Subcutaneous abdominal adipose tissue (tissue), 5 donors: ENCODE data around the gene TNFSF12.

Experiments used
- H3K27ac ChIP-seq: one replicate; pipeline ENCODE4 v1.7.0; 2013; ENCODE audit warnings: low read depth, mild to moderate bottlenecking, inconsistent platforms, low read length, moderate library complexity
- H3K27me3 ChIP-seq, 5 donors: one replicate each; pipeline ENCODE4 v1.7.0; 2013; ENCODE audit warnings: low read length in 5 of 5, inconsistent platforms in 1 of 5; ENCODE audit not compliant: control insufficient read depth in 5 of 5, insufficient read depth in 4 of 5
- H3K36me3 ChIP-seq, 5 donors: one replicate each; pipeline ENCODE4 v1.7.0; 2013; ENCODE audit warnings: low read length in 5 of 5; ENCODE audit not compliant: control insufficient read depth in 5 of 5, insufficient read depth in 5 of 5
- H3K4me1 ChIP-seq, 5 donors: one replicate each; pipeline ENCODE4 v1.7.0; 2013; ENCODE audit warnings: low read length in 5 of 5, mild to moderate bottlenecking in 3 of 5, moderate library complexity in 1 of 5; ENCODE audit not compliant: control insufficient read depth in 5 of 5, insufficient read depth in 5 of 5
- H3K4me3 ChIP-seq, 5 donors: one replicate each; pipeline ENCODE4 v1.7.0; 2013; ENCODE audit warnings: low read length in 5 of 5, low read depth in 1 of 5
- H3K9ac ChIP-seq, 5 donors: one replicate each; pipeline ENCODE4 v1.7.0; 2013; ENCODE audit warnings: low read length in 5 of 5, mild to moderate bottlenecking in 4 of 5, moderate library complexity in 3 of 5
- H3K9me3 ChIP-seq, 5 donors: one replicate each; pipeline ENCODE4 v1.7.0; 2013; ENCODE audit warnings: low read length in 5 of 5; ENCODE audit not compliant: control insufficient read depth in 5 of 5
- donor health status: healthy.
- donor health status: healthy.
- donor health status: healthy.
- donor health status: healthy.
- donor health status: healthy.

Gene TNFSF12

GRCh38 chr17:7575959-7576358, 27.1 kb downstream of the TNFSF12 start:
- H3K9ac ChIP-seq: peak overlapping the region in 1 of 5 donors; percentile 12
- H3K4me3 ChIP-seq: peak overlapping the region in 1 of 5 donors; percentile 98
- peaks cover 28 to 80% (median 67%) of the 10 kb centered on the region in 5 donors for H3K4me1 ChIP-seq
- H3K36me3 ChIP-seq: peaks cover 21 to 64% (median 61%) of the 10 kb centered on the region in 5 donors
- H3K9me3 ChIP-seq: no peaks in the 10 kb centered on the region
- peak overlapping the region; percentile 98 for H3K27ac ChIP-seq
- no peaks in the 10 kb centered on the region for H3K27me3 ChIP-seq

GRCh38 chr17:7576432-7576937, 27.6 kb downstream of the TNFSF12 start:
- Histone ChIP-seq H3K27me3 (no peaks in the 10 kb centered on the region), H3K4me1 (peaks cover 28 to 78% (median 70%) of the 10 kb centered on the region in 5 donors), H3K36me3 (peaks cover 21 to 61% (median 57%) of the 10 kb centered on the region in 5 donors), H3K4me3 (peak overlapping the region in 2 of 5 donors; percentile 12 to 98), H3K9ac (no peak overlapping the region), H3K9me3 (no peaks in the 10 kb centered on the region), H3K27ac (peak overlapping the region; percentile 98)

GRCh38 chr17:7577327-7578199, 28.7 kb downstream of the TNFSF12 start:
- H3K27ac ChIP-seq: peak overlapping the region; percentile 98
- peak overlapping the region in 2 of 5 donors; percentile 25 to 96 for H3K4me3 ChIP-seq
- no peaks in the 10 kb centered on the region for H3K9me3 ChIP-seq
- H3K9ac ChIP-seq: no peak overlapping the region
- no peaks in the 10 kb centered on the region for H3K27me3 ChIP-seq
- H3K4me1 ChIP-seq: peaks cover 26 to 79% (median 72%) of the 10 kb centered on the region in 5 donors
- peaks cover 21 to 61% (median 57%) of the 10 kb centered on the region in 5 donors for H3K36me3 ChIP-seq

- Histone ChIP-seq H3K27ac (peak within 1 kb of the TSS; percentile 98), H3K27me3 (no peaks in the 10 kb centered on the region), H3K36me3 (peaks cover 21 to 57% (median 51%) of the 10 kb centered on the region in 5 donors), H3K4me3 (peak within 1 kb of the TSS; percentile 61 to 96 (median 63)), H3K9ac (peak within 1 kb of the TSS; percentile 60 to 96 (median 83)), H3K4me1 (peaks cover 23 to 86% (median 76%) of the 10 kb centered on the region in 5 donors), H3K9me3 (no peaks in the 10 kb centered on the region)
Measured at GRCh38 chr17:7579001-7579833, 30.4 kb downstream of the TNFSF12 start, which contains the start of gene CD68. Gene CD68 (plus strand): TSS chr17:7579638. CDS start chr17:7579678, 40 bp downstream.

- H3K4me3 ChIP-seq: peak overlapping the region; percentile 61 to 96 (median 63)
- H3K4me1 ChIP-seq: peaks cover 24 to 86% (median 76%) of the 10 kb centered on the region in 5 donors
- no peaks in the 10 kb centered on the region for H3K27me3 ChIP-seq
- no peaks in the 10 kb centered on the region for H3K9me3 ChIP-seq
- H3K36me3 ChIP-seq: peaks cover 18 to 49% (median 43%) of the 10 kb centered on the region in 5 donors
- H3K27ac ChIP-seq: peak overlapping the region; percentile 98
- peak overlapping the region; percentile 60 to 96 (median 83) for H3K9ac ChIP-seq
Measured at GRCh38 chr17:7579834-7580603, 31.2 kb downstream of the TNFSF12 start.

GRCh38 chr17:7580604-7581575, 32.0 kb downstream of the TNFSF12 start:
- peak overlapping the region; percentile 98 for H3K27ac ChIP-seq
- H3K9me3 ChIP-seq: no peaks in the 10 kb centered on the region
- peak overlapping the region; percentile 60 to 86 (median 68) for H3K9ac ChIP-seq
- peaks cover 13 to 40% (median 35%) of the 10 kb centered on the region in 5 donors for H3K36me3 ChIP-seq
- peak overlapping the region; percentile 61 to 96 (median 63) for H3K4me3 ChIP-seq
- no peaks in the 10 kb centered on the region for H3K27me3 ChIP-seq
- H3K4me1 ChIP-seq: peaks cover 21 to 82% (median 70%) of the 10 kb centered on the region in 5 donors

GRCh38 chr17:7582396-7583252, 33.8 kb downstream of the TNFSF12 start:
- H3K9me3 ChIP-seq: no peaks in the 10 kb centered on the region
- peak overlapping the region; percentile 98 for H3K27ac ChIP-seq
- peaks cover 20 to 68% (median 57%) of the 10 kb centered on the region in 5 donors for H3K4me1 ChIP-seq
- H3K4me3 ChIP-seq: peak overlapping the region; percentile 54 to 96 (median 88)
- no peaks in the 10 kb centered on the region for H3K27me3 ChIP-seq
- peak overlapping the region in 2 of 5 donors; percentile 23 to 92 for H3K9ac ChIP-seq
- peaks cover 5 to 35% (median 31%) of the 10 kb centered on the region in 5 donors for H3K36me3 ChIP-seq
